Right ventricle myocardium inferior (tissue), 1 donor: ENCODE data around the gene CNTFR. TPM values are rescaled to one million over a fixed set of nuclear protein-coding genes. Genes with fewer than 3 reads are reported as not detected.

Experiments
- ATAC-seq: fragments of 200-7000 bp; cut with Tn5 transposase; one replicate; pipeline ENCODE4 v1.9.1; 2020; ENCODE audit warnings: mild to moderate bottlenecking, moderate library complexity
- DNase-seq: peaks from one replicate; pipeline ENCODE4 v3.0.0; 2021; ENCODE audit errors: missing footprints
- intact Hi-C: fragments of 100-400 bp; cut with DNase I; formaldehyde crosslinking; loops from one replicate; pipeline ENCODE4 v1.11.0; 2022
- total RNA-seq: library from RNA; stranded (reverse); fragmentation: NEBNext Ultra II Directional; extraction: Animal tissue kit (Norgen Biotek cat#: 25700); gene quantifications from one replicate; pipeline ENCODE4 v1.2.1, GENCODE V29; 2021
- donor health status: DM: no; HTN: yes; CAD: no; lungs with severe emphysema.

The CNTFR gene
- total RNA-seq, 1 donor from 2014 or later, result 8.7 TPM

DNA sequence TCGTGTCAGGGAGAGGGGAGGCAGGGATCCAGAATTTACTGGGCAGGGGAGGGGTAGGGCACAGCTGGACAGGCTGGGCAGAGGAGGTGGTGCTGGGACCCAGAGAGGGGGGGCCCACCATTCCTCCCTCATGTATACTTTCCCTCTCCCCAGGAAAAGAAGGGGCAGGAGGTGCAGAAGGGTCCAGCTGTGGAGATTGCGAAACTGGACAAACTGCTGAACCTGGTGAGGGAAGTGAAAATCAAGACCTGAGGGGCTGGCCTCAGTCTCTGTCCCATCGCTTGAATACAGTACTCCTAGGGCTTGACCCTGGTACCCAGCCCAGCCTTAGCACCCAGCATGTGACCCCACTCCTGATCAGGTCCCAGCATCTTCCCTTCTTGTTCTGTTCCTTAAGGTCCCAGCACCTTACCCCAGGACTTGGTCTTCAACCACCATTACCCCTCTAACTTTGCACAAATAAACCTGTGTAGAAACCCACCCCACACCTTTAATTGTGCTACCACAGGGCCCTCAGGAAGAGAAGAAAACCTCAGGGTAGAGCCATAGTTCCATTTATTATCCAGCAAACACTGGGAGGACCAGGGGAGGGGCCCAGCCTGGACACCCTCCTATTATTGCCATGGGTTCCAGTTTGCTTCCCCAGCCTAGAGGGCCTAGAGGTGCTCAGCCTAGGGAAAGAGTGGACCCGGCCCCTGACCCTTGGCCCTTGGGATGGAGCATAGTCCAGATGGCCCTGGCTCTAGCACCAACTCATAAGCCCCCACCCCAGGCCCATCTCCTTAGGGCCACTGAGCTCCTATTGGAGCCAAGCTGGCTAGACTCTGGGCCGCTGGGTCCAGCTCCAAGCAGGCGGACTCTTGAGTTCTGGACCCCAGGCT, 68.8 kb downstream of the CNTFR start:
- DNase-seq (no peak), ATAC-seq (no peak)
- intact Hi-C loops, result no loop called here

GRCh38 chr9:34520096-34520495, 69.4 kb downstream of the CNTFR start:
- no peak for ATAC-seq
- no peak for DNase-seq
- intact Hi-C loops, result no loop called here

- ATAC-seq (no peak), DNase-seq (no peak)
- intact Hi-C loops, result no loop called here
Measured at GRCh38 chr9:34519321-34520020, 70.1 kb downstream of the CNTFR start.

GRCh38 chr9:34518896-34519295, 70.6 kb downstream of the CNTFR start:
- DNase-seq (no peak), ATAC-seq (no peak)
- intact Hi-C loops, result no loop called here

- DNase-seq (no peak), ATAC-seq (no peak)
- intact Hi-C loops, result no loop called here
Measured at GRCh38 chr9:34518110-34518616, 71.4 kb downstream of the CNTFR start.

DNA sequence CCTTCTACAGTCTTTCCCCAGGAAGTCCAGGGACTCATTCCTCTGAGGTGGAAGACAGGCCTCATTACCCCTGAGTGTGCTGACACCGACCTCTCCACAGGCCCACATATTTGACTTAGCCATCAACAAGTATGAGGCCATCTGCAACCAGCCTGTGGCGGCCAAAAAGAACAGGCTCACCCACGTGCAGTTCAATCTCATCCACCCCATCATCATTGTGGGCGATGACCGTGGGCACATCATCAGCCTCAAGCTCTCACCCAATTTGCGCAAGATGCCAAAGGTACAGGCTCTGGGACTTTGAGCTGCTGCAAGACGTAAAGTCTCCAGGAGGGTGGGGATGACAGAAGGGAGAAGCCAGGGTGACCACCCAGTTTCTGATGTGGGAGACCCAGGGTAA, 72.3 kb downstream of the CNTFR start:
- intact Hi-C loops, result no loop called here
- ATAC-seq (no peak), DNase-seq (no peak)

DNA sequence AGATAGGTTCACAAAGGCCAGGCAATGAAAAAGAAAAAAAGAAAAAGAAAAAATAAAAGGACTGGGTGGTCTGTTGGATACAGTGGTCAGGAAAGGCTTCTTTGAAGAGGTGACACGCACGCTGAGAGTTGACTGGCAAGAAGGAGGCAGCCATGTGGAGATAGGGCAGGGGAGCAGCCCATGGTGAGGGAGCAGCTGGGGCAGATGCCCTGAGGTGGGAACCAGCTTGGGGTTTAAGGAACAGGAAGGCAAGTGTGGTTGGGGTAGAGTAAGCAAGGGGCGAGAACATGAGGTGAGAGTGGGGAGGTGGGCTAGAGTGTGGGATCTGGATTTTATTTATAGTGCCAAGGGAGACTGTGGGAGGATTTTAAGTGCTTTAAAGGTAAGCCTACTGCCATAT, 73.6 kb downstream of the CNTFR start:
- ATAC-seq (no peak), DNase-seq (no peak)

GRCh38 chr9:34514816-34515215, 74.7 kb downstream of the CNTFR start:
- ATAC-seq, result no peak
- intact Hi-C loops, result no loop called here
- DNase-seq, result no peak

More for the DNA sequence above, 73.6 kb downstream of the CNTFR start:
- intact Hi-C loops, result no loop called here

- intact Hi-C loops, result no loop called here
- DNase-seq (no peak), ATAC-seq (no peak)
Measured at GRCh38 chr9:34514401-34514800, 75.1 kb downstream of the CNTFR start.

- DNase-seq (no peak), ATAC-seq (no peak)
Measured at GRCh38 chr9:34513567-34514214, 75.8 kb downstream of the CNTFR start.

GRCh38 chr9:34512131-34513078, 77.1 kb downstream of the CNTFR start:
- ATAC-seq (no peak), DNase-seq (no peak)
- intact Hi-C loops, result no loop called here

More at GRCh38 chr9:34513567-34514214, 75.8 kb downstream of the CNTFR start:
- intact Hi-C loops, result no loop called here

GRCh38 chr9:34510497-34511468, 78.7 kb downstream of the CNTFR start:
- ATAC-seq (no peak), DNase-seq (no peak)
- intact Hi-C loops, result no loop called here

DNA sequence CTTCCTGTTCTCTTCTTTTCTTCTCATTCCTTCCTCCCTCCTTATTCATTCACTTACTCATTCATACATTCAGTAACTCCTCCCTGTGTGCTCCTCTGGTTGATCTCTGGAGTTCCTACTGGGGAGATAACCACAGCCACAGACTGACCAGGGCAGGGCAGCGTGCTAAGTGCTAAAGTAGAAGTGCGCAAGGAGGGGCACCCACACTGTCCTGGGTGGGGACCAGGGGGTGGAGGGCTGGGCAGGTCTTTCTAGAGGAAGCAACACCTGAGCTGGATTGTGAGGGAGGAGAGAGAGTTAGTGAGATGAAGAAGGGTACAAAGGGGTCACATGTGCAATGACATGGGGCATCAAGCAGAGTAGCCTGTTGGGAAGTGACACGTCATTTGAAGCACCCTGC, 80.6 kb downstream of the CNTFR start:
- no peak for DNase-seq
- no peak for ATAC-seq
- intact Hi-C loops, result no loop called here

GRCh38 chr9:34508463-34508862, 81.1 kb downstream of the CNTFR start:
- DNase-seq (no peak), ATAC-seq (no peak)
- intact Hi-C loops, result no loop called here

DNA sequence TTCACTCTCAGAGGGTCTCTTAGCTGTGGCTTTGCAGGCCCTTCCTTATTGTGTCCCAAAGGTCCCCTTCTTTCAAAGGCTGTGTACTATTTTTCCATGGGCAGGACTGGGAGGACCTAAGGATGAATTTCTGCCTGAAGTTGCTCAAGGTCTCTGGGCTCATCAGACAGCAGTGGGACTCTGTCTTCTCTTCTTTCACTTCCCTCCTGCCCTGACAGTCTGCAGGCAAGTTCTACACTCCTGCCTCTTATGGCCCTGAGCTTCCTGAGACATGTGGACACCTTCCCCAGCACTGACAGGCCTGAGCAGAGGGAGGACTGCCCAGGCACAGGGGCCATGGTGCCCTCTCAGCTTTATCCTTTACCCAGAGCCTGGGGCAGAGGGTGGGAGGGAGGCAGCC, 81.6 kb downstream of the CNTFR start:
- no peak for DNase-seq
- intact Hi-C loops, result no loop called here
- ATAC-seq, result no peak

DNA sequence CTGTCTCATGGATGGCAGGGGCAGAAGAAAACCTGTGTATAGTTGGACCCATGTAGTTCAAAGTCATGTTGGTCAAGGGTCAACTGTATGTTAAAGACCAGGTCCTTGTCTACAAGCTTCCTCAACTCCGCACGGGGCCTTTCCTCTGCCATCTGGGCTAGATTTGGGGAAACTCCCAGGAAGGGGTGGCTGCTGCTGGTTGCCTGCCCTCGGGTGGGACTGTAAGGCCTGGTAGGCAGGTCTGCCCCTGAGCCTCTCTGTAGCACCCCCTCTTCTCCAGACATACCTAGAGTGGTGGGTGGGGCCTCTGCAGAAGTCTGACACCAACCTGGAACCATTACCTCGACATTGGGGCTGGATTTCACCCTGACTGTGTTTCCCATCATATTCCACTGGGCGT, 82.0 kb downstream of the CNTFR start:
- no peak for ATAC-seq
- no peak for DNase-seq
- intact Hi-C loops, result no loop called here

DNA sequence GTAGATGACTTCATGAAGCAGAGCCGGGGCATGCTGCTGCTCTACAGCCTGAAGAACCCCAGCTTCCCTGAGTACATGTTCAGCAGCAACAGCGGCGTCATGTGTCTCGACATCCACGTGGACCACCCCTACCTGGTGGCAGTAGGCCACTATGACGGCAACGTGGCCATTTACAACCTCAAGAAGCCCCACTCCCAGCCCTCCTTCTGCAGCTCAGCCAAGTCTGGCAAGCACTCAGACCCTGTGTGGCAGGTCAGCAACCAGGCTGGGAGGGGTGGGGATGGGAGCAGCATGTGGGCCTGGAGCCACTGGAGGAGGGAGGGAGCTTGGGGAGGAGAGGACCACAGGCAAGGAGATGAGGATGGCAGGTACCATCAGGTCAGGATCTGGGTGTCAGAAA, 82.9 kb downstream of the CNTFR start:
- intact Hi-C loops, result no loop called here
- no peak for DNase-seq

More for the DNA sequence above, 82.9 kb downstream of the CNTFR start:
- ATAC-seq, result no peak
